ENCODE results near the gene CIAPIN1. TPM values are rescaled to one million over a fixed set of nuclear protein-coding genes. Genes with fewer than 3 reads are reported as not detected.

CIAPIN1 gene
- total RNA-seq, 1 experiment from 2014 or later: 134 TPM

DNA sequence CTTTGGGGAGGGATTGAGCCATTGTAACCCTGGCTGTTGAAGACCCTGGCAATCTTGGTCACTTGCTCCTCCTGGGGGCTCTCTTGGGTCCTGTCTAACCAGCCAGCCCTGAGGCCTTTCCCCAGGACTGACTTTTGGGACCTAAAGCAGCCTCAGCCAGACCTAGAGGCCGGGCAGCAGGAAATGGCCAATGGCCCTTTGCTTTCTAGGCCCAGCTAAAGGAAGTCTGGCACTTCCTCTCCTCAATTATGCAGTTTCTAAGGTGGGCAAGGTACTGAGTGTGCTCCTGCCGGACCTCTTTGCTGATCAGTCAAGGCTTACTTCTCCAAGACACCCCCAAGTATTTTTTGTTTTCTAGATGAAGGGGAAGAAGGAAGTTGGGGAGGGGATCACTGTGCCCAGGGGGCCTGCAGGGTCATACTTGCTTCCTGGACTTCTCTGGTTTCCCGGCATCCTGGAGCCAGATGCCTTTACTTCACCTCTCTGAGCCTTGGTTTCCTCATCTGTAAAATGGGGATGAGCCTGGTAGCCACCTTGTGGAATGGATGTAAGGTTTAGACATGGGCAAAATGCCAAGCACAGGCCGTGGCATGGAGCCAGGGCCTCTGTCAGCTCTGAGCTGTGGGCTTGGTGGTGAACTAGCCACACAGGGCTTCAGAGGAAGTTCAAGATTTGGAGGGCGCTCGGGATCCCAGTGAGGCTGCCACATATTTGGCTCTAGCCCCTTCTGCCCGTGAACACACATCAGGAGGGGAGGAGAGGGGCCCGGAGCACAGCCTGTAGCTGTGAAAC is 66.3 kb downstream of the CIAPIN1 start:
- no peak for DNase-seq
- Histone ChIP-seq H3K36me3 (replicated peaks; ENCODE audit: control insufficient read depth, insufficient read depth, low read length) (no peaks in the 10 kb centered on the region), H3K27me3 (ENCODE audit: control insufficient read depth, insufficient read depth, low read length) (no peaks in the 10 kb centered on the region), H3K4me3 (ENCODE audit: insufficient read depth, low read depth, low read length) (no peak overlapping the region)

GRCh38 chr16:57379579-57379978 is 67.6 kb downstream of the CIAPIN1 start:
- Histone ChIP-seq H3K27me3 (ENCODE audit: control insufficient read depth, insufficient read depth, low read length) (no peaks in the 10 kb centered on the region), H3K4me3 (ENCODE audit: insufficient read depth, low read depth, low read length) (no peak overlapping the region), H3K36me3 (replicated peaks; ENCODE audit: control insufficient read depth, insufficient read depth, low read length) (no peaks in the 10 kb centered on the region)
- DNase-seq: no peak

Other genes starting within 250 kb of the CIAPIN1 start
- gene ARL2BP, start 202.1 kb downstream of the CIAPIN1 start, total RNA-seq (2014; rRNA removed; shearing (Covaris generic)): 27.7 and 28.3 TPM in 2 replicates
- gene PLLP, start 162.7 kb downstream of the CIAPIN1 start, total RNA-seq (2014; rRNA removed; shearing (Covaris generic)): 1.6 and 3.0 TPM in 2 replicates
- not detected in 2 replicates for gene CCL22, start 88.6 kb downstream of the CIAPIN1 start, total RNA-seq (2014; rRNA removed; shearing (Covaris generic))
- 0.67 and 2.1 TPM in 2 replicates for gene CX3CL1, start 74.9 kb downstream of the CIAPIN1 start, total RNA-seq (2014; rRNA removed; shearing (Covaris generic))
- gene CCL17, start 42.6 kb downstream of the CIAPIN1 start, total RNA-seq (2014; rRNA removed; shearing (Covaris generic)): not detected in 2 replicates
- gene COQ9, start 94 bp upstream of the CIAPIN1 start, total RNA-seq (2014; rRNA removed; shearing (Covaris generic)): 43.3 and 59.6 TPM in 2 replicates
- 178 and 189 TPM in 2 replicates for gene POLR2C, start 15.3 kb upstream of the CIAPIN1 start, total RNA-seq (2014; rRNA removed; shearing (Covaris generic))
- 15.3 and 15.7 TPM in 2 replicates for gene DOK4, start 39.1 kb upstream of the CIAPIN1 start, total RNA-seq (2014; rRNA removed; shearing (Covaris generic))
- 9.3 and 10.4 TPM in 2 replicates for gene CCDC102A, start 89.2 kb upstream of the CIAPIN1 start, total RNA-seq (2014; rRNA removed; shearing (Covaris generic))
- 6.2 and 6.4 TPM in 2 replicates for gene ADGRG5, start 95.3 kb upstream of the CIAPIN1 start, total RNA-seq (2014; rRNA removed; shearing (Covaris generic))
- 0.38 and 0.44 TPM in 2 replicates for gene ADGRG1, start 181.2 kb upstream of the CIAPIN1 start, total RNA-seq (2014; rRNA removed; shearing (Covaris generic))
- 0.07 and 0.67 TPM in 2 replicates for gene ADGRG3, start 220.9 kb upstream of the CIAPIN1 start, total RNA-seq (2014; rRNA removed; shearing (Covaris generic))
- gene DRC7, start 247.4 kb upstream of the CIAPIN1 start, total RNA-seq (2014; rRNA removed; shearing (Covaris generic)): 0.03 TPM in 1 of 2 replicates, not detected in the other

All from H7 (cell line).